HG03060 (cell line): ENCODE results near the gene SDHA.
"Not testable (repeated sequence)": the region's sequence is repeated elsewhere in the genome, so short reads cannot be mapped to it uniquely, and the experiment has no call there.

Experiments
- ATAC-seq: cut with Tn5 transposase; IDR thresholded peaks from one replicate; pipeline ENCODE4 v1.9.1; 2021; ENCODE audit warnings: low read depth, moderate number of reproducible peaks; ENCODE audit not compliant: unreplicated experiment

Gene SDHA

GRCh38 chr5:251975-252374, 33.9 kb downstream of the SDHA start:
- not testable (repeated sequence) for ATAC-seq

GRCh38 chr5:252546-252945, 34.4 kb downstream of the SDHA start:
- ATAC-seq: no peak

GRCh38 chr5:254322-254721, 36.2 kb downstream of the SDHA start:
- ATAC-seq: not testable (repeated sequence)

GRCh38 chr5:255116-255515, 37.0 kb downstream of the SDHA start:
- not testable (repeated sequence) for ATAC-seq

GRCh38 chr5:256347-256746, 38.2 kb downstream of the SDHA start:
- ATAC-seq: not testable (repeated sequence)

- no peak for ATAC-seq
Measured at GRCh38 chr5:257148-257547, 39.0 kb downstream of the SDHA start.

GRCh38 chr5:263275-263974, 45.3 kb downstream of the SDHA start:
- ATAC-seq: not testable (repeated sequence)

GRCh38 chr5:264338-264737, 46.2 kb downstream of the SDHA start:
- no peak for ATAC-seq

- ATAC-seq: not testable (repeated sequence)
Measured at GRCh38 chr5:266311-267026, 48.3 kb downstream of the SDHA start.

- no peak for ATAC-seq
Measured at GRCh38 chr5:267716-268115, 49.6 kb downstream of the SDHA start.

- ATAC-seq: no peak
Measured at GRCh38 chr5:270340-270739, 52.2 kb downstream of the SDHA start.

GRCh38 chr5:271828-272167, 53.7 kb downstream of the SDHA start:
- ATAC-seq: not testable (repeated sequence)

GRCh38 chr5:273091-273490, 55.0 kb downstream of the SDHA start:
- not testable (repeated sequence) for ATAC-seq

GRCh38 chr5:273491-273890, 55.4 kb downstream of the SDHA start:
- ATAC-seq: not testable (repeated sequence)

GRCh38 chr5:274346-274745, 56.2 kb downstream of the SDHA start:
- not testable (repeated sequence) for ATAC-seq

GRCh38 chr5:278646-279045, 60.5 kb downstream of the SDHA start:
- no peak for ATAC-seq

GRCh38 chr5:279051-279665, 61.0 kb downstream of the SDHA start:
- ATAC-seq: not testable (repeated sequence)

GRCh38 chr5:285991-286557, 68.0 kb downstream of the SDHA start:
- no peak for ATAC-seq

GRCh38 chr5:290200-290599, 72.1 kb downstream of the SDHA start:
- ATAC-seq: not testable (repeated sequence)

- not testable (repeated sequence) for ATAC-seq
Measured at GRCh38 chr5:291345-291744, 73.2 kb downstream of the SDHA start.

GRCh38 chr5:294788-295187, 76.7 kb downstream of the SDHA start:
- ATAC-seq: not testable (repeated sequence)
